Measurements from ENCODE around the gene ARPC3.

DNA sequence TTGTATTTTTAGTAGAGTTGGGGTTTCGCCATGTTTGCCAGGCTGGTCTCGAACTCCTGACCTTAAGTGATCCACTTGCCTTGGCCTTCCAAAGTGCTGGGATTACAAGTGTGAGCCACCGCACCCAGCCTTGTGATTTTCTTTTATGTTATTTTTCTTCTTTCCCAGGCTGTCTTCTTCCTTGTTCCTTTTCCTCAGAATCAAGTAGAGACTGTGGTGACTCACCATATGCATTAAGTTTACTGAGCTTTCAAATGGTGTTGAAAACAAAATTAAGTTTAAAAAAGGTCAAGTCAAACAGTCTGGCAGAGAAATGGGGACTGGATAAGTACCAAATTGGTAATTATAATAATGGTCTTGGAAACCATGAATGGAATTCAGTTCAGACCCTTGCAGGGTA, 5.7 kb downstream of the ARPC3 start:
- TF ChIP-seq, protein P1, sequence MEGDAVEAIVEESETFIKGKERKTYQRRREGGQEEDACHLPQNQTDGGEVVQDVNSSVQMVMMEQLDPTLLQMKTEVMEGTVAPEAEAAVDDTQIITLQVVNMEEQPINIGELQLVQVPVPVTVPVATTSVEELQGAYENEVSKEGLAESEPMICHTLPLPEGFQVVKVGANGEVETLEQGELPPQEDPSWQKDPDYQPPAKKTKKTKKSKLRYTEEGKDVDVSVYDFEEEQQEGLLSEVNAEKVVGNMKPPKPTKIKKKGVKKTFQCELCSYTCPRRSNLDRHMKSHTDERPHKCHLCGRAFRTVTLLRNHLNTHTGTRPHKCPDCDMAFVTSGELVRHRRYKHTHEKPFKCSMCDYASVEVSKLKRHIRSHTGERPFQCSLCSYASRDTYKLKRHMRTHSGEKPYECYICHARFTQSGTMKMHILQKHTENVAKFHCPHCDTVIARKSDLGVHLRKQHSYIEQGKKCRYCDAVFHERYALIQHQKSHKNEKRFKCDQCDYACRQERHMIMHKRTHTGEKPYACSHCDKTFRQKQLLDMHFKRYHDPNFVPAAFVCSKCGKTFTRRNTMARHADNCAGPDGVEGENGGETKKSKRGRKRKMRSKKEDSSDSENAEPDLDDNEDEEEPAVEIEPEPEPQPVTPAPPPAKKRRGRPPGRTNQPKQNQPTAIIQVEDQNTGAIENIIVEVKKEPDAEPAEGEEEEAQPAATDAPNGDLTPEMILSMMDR (IDR thresholded peaks at IDR 0.05), result no peak
- no peak for TF ChIP-seq POLR2A (IDR thresholded peaks at IDR 0.05)

Data from lower leg skin (tissue), 3 donors.